ENCODE results near the gene CC2D1A.

CC2D1A gene

GRCh38 chr19:13899912-13900584, 6.0 kb upstream of the CC2D1A start:
- TF ChIP-seq CTCF (IDR thresholded peaks at IDR 0.05), result no peak

- TF ChIP-seq CTCF (IDR thresholded peaks at IDR 0.05), result peak; percentile 34; the same call in 1 of the 2 replicates
Measured at GRCh38 chr19:13902993-13903555, 2.9 kb upstream of the CC2D1A start.

GRCh38 chr19:13906521-13906904, 512 bp downstream of the CC2D1A start:
- TF ChIP-seq CTCF (IDR thresholded peaks at IDR 0.05), result no peak

GRCh38 chr19:13906910-13907309, 909 bp downstream of the CC2D1A start:
- no peak for TF ChIP-seq CTCF (IDR thresholded peaks at IDR 0.05)

GRCh38 chr19:13908674-13909073, 2.7 kb downstream of the CC2D1A start:
- TF ChIP-seq CTCF (IDR thresholded peaks at IDR 0.05), result no peak

- no peak for TF ChIP-seq CTCF (IDR thresholded peaks at IDR 0.05)
Measured at GRCh38 chr19:13909430-13909829, 3.4 kb downstream of the CC2D1A start.

- TF ChIP-seq CTCF (IDR thresholded peaks at IDR 0.05), result no peak
Measured at GRCh38 chr19:13913352-13913751, 7.4 kb downstream of the CC2D1A start.
